ENCODE measurements around the gene FGF22. TPM values are rescaled to one million over a fixed set of nuclear protein-coding genes. Genes with fewer than 3 reads are reported as not detected.

FGF22 gene
- total RNA-seq, 4 donors from 2014 or later: 0.30 to 9.0 (median 3.4) TPM

DNA sequence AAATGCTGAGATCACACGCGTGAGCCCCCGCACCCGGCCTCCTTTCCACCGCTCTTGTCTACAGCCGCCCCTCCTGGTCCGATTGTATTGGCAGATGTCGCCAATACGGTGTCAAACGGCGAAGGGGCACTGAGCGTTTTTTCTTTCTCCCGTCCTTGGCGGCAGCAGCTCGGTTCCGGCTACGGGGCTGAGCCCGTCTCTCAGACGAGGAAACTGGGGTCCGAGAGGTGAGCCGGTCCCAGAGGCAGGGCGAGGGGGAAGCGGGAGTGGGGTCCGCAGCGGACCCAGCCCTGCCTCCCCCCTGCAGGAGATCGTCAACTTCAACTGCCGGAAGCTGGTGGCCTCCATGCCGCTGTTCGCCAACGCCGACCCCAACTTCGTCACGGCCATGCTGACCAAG lies 26.7 kb upstream of the FGF22 start:
- TF ChIP-seq, protein P1, sequence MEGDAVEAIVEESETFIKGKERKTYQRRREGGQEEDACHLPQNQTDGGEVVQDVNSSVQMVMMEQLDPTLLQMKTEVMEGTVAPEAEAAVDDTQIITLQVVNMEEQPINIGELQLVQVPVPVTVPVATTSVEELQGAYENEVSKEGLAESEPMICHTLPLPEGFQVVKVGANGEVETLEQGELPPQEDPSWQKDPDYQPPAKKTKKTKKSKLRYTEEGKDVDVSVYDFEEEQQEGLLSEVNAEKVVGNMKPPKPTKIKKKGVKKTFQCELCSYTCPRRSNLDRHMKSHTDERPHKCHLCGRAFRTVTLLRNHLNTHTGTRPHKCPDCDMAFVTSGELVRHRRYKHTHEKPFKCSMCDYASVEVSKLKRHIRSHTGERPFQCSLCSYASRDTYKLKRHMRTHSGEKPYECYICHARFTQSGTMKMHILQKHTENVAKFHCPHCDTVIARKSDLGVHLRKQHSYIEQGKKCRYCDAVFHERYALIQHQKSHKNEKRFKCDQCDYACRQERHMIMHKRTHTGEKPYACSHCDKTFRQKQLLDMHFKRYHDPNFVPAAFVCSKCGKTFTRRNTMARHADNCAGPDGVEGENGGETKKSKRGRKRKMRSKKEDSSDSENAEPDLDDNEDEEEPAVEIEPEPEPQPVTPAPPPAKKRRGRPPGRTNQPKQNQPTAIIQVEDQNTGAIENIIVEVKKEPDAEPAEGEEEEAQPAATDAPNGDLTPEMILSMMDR (IDR thresholded peaks at IDR 0.05): no peak
- TF ChIP-seq EP300 (IDR thresholded peaks at IDR 0.05) (no peak), POLR2A (IDR thresholded peaks at IDR 0.05) (no peak)
- DNase-seq (ENCODE audit: low spot score in 2 of 2): no peak

DNA sequence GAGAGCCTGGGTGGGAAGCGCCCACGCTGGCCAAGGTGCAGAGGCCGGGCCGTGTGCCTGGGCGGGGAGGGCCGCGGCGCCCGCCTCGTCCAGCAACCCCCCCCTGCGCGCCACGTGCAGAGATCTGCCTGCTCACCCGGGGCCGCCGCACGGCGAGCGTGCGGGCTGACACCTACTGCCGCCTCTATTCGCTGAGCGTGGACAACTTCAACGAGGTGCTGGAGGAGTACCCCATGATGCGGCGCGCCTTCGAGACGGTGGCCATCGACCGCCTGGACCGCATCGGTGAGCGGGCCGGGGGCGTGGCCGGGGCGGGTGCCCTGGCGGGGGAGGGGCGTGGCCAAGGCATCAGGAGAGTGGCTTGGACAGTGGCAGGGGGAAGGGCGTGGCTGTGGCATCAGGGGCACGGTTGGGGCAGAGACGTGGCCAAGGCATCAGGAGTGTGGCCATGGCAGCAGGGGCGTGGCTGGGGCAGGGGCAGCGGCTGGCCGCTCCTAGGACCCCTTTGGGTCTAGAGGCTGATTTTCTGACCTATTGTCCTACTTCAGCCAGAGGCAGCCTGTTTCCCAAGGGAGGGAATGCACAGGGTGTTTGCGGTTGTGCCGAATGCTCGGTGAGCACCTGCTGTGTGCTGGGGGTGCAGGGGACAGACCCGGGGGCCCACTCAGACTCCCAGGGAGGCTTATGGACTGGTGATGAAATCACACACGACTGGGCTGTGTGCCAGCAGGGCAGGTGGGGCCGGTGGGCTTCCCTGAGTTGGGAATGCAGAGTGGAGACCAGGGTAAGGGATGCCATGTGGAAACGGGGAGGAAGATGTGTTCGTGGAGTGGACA lies 25.7 kb upstream of the FGF22 start:
- whole genome bisulfite sequencing, 2 donors: 88 to 92% methylated on average over 44 to 47 of the region's 54 CpGs
- no peak for DNase-seq (ENCODE audit: low spot score in 2 of 2)

More for the DNA sequence above, 26.7 kb upstream of the FGF22 start:
- H3K27ac ChIP-seq: no peak overlapping the region
- no peak overlapping the region for H3K4me3 ChIP-seq
- 91 to 94% methylated on average over 33 of the region's 33 CpGs for WGBS, 2 donors
- peaks cover 0 to 45% (median 22%) of the 10 kb centered on the region in 4 donors for H3K4me1 ChIP-seq
- peaks cover 0 to 13% (median 0%) of the 10 kb centered on the region in 3 donors for H3K36me3 ChIP-seq
- H3K27me3 ChIP-seq: peaks cover 0 to 26% of the 10 kb centered on the region in 2 donors
- no peaks in the 10 kb centered on the region for H3K9me3 ChIP-seq

DNA sequence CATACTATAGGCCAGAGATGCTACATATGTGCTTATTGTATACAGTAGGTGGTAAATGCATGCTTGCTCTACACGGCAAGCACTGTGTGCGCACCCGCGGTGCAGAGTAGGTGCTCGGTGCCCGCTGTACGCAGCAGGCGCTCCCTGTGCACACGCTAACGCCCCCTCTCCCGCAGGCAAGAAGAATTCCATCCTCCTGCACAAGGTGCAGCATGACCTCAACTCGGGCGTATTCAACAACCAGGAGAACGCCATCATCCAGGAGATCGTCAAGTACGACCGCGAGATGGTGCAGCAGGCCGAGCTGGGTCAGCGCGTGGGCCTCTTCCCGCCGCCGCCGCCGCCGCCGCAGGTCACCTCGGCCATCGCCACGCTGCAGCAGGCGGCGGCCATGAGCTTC lies 24.1 kb upstream of the FGF22 start:
- no peak overlapping the region for H3K4me3 ChIP-seq
- H3K27ac ChIP-seq: no peak overlapping the region
- peaks cover 0 to 20% (median 9%) of the 10 kb centered on the region in 4 donors for H3K4me1 ChIP-seq
- peaks cover 3 to 40% (median 23%) of the 10 kb centered on the region in 3 donors for H3K36me3 ChIP-seq
- H3K9me3 ChIP-seq: no peaks in the 10 kb centered on the region
- H3K27me3 ChIP-seq: peaks cover 0 to 26% of the 10 kb centered on the region in 2 donors
- no peak for DNase-seq (ENCODE audit: low spot score in 2 of 2)
- WGBS, 2 donors: 28 to 58% methylated on average over 11 to 30 of the region's 33 CpGs
- TF ChIP-seq EP300 (IDR thresholded peaks at IDR 0.05) (no peak), POLR2A (IDR thresholded peaks at IDR 0.05) (no peak)
- TF ChIP-seq, protein P1 (IDR thresholded peaks at IDR 0.05): no peak

More for the DNA sequence above, 25.7 kb upstream of the FGF22 start:
- H3K9me3 ChIP-seq: no peaks in the 10 kb centered on the region
- peaks cover 0 to 23% (median 10%) of the 10 kb centered on the region in 3 donors for H3K36me3 ChIP-seq
- H3K27me3 ChIP-seq: peaks cover 0 to 26% of the 10 kb centered on the region in 2 donors
- H3K27ac ChIP-seq: no peak overlapping the region
- H3K4me1 ChIP-seq: peaks cover 0 to 37% (median 21%) of the 10 kb centered on the region in 4 donors
- no peak overlapping the region for H3K4me3 ChIP-seq
- TF ChIP-seq POLR2A (IDR thresholded peaks at IDR 0.05) (no peak), EP300 (IDR thresholded peaks at IDR 0.05) (no peak)
- TF ChIP-seq, protein P1 (IDR thresholded peaks at IDR 0.05): no peak

DNA sequence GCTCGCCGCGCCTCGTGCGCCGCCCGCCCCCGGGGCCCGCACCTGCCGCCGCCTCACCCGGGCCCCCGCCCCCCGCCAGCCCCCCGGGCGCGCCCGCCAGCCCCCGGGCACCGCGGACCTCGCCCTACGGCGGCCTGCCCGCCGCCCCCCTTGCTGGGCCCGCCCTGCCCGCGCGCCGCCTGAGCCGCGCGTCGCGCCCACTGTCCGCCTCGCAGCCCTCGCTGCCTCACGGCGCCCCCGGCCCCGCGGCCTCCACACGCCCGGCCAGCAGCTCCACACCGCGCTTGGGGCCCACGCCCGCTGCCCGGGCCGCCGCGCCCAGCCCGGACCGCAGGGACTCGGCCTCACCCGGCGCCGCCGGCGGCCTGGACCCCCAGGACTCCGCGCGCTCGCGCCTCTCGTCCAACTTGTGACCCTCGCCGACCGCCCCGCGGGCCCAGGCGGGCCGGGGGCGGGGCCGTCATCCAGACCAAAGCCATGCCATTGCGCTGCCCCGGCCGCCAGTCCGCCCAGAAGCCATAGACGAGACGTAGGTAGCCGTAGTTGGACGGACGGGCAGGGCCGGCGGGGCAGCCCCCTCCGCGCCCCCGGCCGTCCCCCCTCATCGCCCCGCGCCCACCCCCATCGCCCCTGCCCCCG lies 23.5 kb upstream of the FGF22 start:
- peaks cover 0 to 26% of the 10 kb centered on the region in 2 donors for H3K27me3 ChIP-seq
- no peak overlapping the region for H3K27ac ChIP-seq
- H3K4me3 ChIP-seq: no peak overlapping the region
- H3K4me1 ChIP-seq: peaks cover 0 to 15% (median 4%) of the 10 kb centered on the region in 4 donors
- peaks cover 3 to 45% (median 23%) of the 10 kb centered on the region in 3 donors for H3K36me3 ChIP-seq
- TF ChIP-seq EP300 (IDR thresholded peaks at IDR 0.05) (no peak), POLR2A (IDR thresholded peaks at IDR 0.05) (no peak)
- TF ChIP-seq, protein P1 (IDR thresholded peaks at IDR 0.05): no peak
- no peak for DNase-seq (ENCODE audit: low spot score in 2 of 2)
- 28% methylated on average over 39 of the region's 97 CpGs; no CpG with 5 or more reads in 1 of the 2 donors for WGBS, 2 donors
- H3K9me3 ChIP-seq: no peaks in the 10 kb centered on the region

Data from tibial nerve (tissue), 4 donors.